Measurements from ENCODE around the gene CD163L1. TPM values are rescaled to one million over a fixed set of nuclear protein-coding genes. Genes with fewer than 3 reads are reported as not detected.
A peak's percentile ranks its signal among the peaks of the same experiment; 100 is the strongest.
"Not testable (repeated sequence)": the region's sequence is repeated elsewhere in the genome, so short reads cannot be mapped to it uniquely, and the experiment has no call there.

CD163L1 gene
- total and polyA plus RNA-seq, 11 donors = 0.25 to 14.0 (median 2.2) TPM

DNA sequence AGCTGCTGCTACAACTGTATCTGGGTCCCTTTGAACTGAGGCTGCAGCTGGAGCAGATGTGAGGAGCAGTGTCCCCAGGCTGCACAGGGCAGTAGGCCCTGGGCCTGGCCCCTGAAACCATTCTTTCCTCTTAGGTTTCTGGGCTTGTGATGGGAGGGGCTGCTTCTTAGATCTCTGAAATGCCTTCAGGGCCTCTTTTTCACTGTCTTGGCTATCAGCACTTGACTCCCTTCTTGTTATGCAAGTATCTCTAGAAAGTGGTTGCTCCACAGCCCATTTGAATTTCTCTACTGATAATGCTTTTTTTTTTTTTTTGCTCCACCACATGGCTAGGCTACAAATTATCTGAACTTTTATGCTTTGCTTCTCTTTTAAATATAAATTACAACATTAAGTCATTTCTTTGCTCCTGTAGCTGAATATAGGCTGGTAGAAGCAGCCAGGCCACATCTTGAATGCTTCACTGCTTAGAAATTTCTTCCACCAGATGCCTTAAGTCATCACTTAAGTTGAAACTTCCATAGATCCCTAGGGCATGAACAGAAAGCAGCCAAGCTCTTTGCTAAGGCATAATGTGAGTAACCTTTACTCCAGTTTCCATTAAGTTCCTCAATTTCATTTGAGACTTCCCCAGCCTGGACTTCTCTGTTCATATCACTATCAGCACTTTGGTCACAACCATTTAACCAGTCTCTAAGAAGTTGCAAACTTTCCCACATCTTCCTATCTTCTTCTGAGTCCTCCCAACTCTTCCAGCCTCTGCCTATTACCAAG, 98.9 kb downstream of the CD163L1 start:
- Histone ChIP-seq H3K27me3 (no peaks in the 10 kb centered on the region), H3K4me3 (no peak overlapping the region), H3K36me3 (no peaks in the 10 kb centered on the region), H3K9me3 (peaks cover 0 to 27% (median 8%) of the 10 kb centered on the region in 12 donors), H3K27ac (peak overlapping the region in 1 of 12 donors; percentile 5), H3K4me1 (peaks cover 0 to 21% (median 0%) of the 10 kb centered on the region in 12 donors)
- DNase-seq (no peak), ATAC-seq (peak in 1 of 4 donors; percentile 45)
- intact Hi-C loops (cut with DNase I) = no loop called here
- TF ChIP-seq CTCF (IDR thresholded peaks at IDR 0.05) (no peak), POLR2A (IDR thresholded peaks at IDR 0.05) (no peak)

DNA sequence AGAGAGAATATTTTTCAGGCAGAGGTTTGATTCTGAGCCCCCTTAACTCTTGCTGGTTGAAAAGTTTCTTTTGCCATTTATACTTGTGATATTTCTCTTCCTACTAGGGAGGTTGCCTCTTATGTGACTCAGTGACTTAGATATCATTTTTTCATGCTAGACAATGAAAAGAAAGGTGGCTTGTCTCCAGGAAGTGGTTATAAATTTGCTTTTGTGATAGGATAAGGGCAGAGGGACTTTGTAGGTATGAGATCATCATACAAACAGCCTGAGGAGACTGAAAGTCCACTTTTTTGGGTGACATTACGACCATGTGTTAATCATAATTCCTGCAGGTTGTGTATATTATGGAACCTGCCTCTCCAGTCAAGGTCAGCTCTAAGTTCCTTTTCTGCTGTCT, 104.3 kb downstream of the CD163L1 start:
- Histone ChIP-seq H3K27ac (no peak overlapping the region), H3K4me1 (peaks cover 0 to 4% (median 0%) of the 10 kb centered on the region in 12 donors), H3K27me3 (no peaks in the 10 kb centered on the region), H3K36me3 (no peaks in the 10 kb centered on the region), H3K4me3 (no peak overlapping the region), H3K9me3 (peaks cover 0 to 23% (median 3%) of the 10 kb centered on the region in 12 donors)
- TF ChIP-seq CTCF (IDR thresholded peaks at IDR 0.05) = no peak
- no peak for TF ChIP-seq POLR2A (IDR thresholded peaks at IDR 0.05)
- no peak for ATAC-seq
- intact Hi-C loops (cut with DNase I) = no loop called here
- WGBS, 4 donors = 53 to 66% (median 61%) methylated on average over 1 of the region's 1 CpG
- DNase-seq = no peak

GRCh38 chr12:7337790-7338189, 106.2 kb downstream of the CD163L1 start:
- H3K4me1 ChIP-seq; ATAC-seq; H3K4me3 ChIP-seq; H3K27me3 ChIP-seq; intact Hi-C loops (cut with DNase I); H3K36me3 ChIP-seq; H3K27ac ChIP-seq; DNase-seq: not testable (repeated sequence)
- H3K9me3 ChIP-seq = peaks cover 0 to 10% (median 0%) of the 10 kb centered on the region in 12 donors
- WGBS, 4 donors = 84 to 88% (median 85%) methylated on average over 5 of the region's 5 CpGs

- H3K9me3 ChIP-seq = peaks cover 0 to 9% (median 0%) of the 10 kb centered on the region in 12 donors
- ATAC-seq (no peak), DNase-seq (no peak)
- 65 to 68% (median 67%) methylated on average over 7 of the region's 7 CpGs for WGBS, 4 donors
- H3K4me3 ChIP-seq = no peak overlapping the region
- H3K27me3 ChIP-seq = peaks cover 0 to 5% (median 0%) of the 10 kb centered on the region in 9 donors
- no peak overlapping the region for H3K27ac ChIP-seq
- H3K36me3 ChIP-seq = no peaks in the 10 kb centered on the region
- intact Hi-C loops (cut with DNase I) = no loop called here
- TF ChIP-seq POLR2A (IDR thresholded peaks at IDR 0.05) (no peak), CTCF (IDR thresholded peaks at IDR 0.05) (no peak)
- H3K4me1 ChIP-seq = no peaks in the 10 kb centered on the region
Observed at GRCh38 chr12:7327918-7328317, 116.0 kb downstream of the CD163L1 start.

Data from heart left ventricle (tissue), 16 donors.